GM12892 (cell line): ENCODE results near the gene PDE8B.

Experiments used
- DNase-seq: peaks from one replicate; pipeline ENCODE4 v3.0.0; 2011; ENCODE audit not compliant: insufficient read length
- FAIRE-seq: peaks from 2 replicates; lab custom pipeline; 2011; peaks lifted over from hg19 to GRCh38; lab: Jason Lieb, UNC
- POLR2A ChIP-seq: IDR thresholded peaks from 2 replicates; pipeline ENCODE4 v1.6.1; 2011; ENCODE audit warnings: low read depth, low read length, control low read depth
- POLR2AphosphoS5 ChIP-seq: IDR thresholded peaks from 2 replicates; pipeline ENCODE4 v1.6.1; 2011; ENCODE audit warnings: low read depth, low read length, control low read depth
- TAF1 ChIP-seq: IDR thresholded peaks from 2 replicates; pipeline ENCODE4 v1.6.1; 2011; ENCODE audit warnings: low read depth, mild to moderate bottlenecking, control low read depth, low read length, borderline replicate concordance

The PDE8B gene

DNA sequence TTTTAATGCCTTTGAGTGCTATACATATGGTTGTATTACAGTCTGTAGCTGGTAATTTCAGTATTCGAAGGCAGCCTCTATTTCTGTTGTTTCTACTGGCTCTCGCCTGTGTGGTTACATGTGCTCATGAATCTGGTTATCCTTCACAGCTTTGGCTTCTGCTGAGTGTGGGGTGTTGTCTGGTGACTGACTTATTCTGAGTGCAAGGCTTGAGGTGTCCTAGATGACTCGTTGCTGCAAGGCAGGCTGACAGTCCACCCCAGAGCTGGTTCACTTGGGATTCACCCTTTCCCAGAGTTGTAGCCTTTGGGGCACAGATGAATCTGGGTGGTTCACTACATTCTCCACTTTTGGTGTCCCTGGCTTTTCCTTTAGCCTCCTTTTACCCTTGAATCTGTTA lies 41.4 kb downstream of the PDE8B start:
- TF ChIP-seq POLR2AphosphoS5 (no peak), TAF1 (no peak), POLR2A (no peak)
- no peak for DNase-seq
- no peak for FAIRE-seq

DNA sequence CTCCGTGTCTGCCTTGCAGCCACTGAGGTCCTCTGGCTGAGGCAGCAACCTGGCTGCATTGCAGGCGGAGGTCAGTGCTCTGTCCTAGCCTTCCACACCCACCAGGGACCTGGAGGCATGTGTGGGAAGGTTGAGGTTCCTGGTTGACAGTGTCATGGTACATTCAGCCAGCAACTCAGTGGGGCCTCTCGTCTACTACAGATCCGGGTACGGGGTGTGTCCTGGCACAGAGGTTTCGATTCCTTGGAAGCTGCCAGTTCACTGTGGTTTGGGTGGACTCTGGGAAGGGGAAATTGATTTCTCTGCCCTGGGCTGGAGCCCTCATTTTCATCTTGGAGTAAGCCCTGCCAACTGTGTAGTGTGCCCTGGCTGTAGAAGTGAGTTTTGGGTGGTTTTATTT lies 45.1 kb downstream of the PDE8B start:
- DNase-seq, result no peak
- TF ChIP-seq POLR2AphosphoS5, result no peak
- no peak for TF ChIP-seq TAF1
- no peak for TF ChIP-seq POLR2A
- no peak for FAIRE-seq

DNA sequence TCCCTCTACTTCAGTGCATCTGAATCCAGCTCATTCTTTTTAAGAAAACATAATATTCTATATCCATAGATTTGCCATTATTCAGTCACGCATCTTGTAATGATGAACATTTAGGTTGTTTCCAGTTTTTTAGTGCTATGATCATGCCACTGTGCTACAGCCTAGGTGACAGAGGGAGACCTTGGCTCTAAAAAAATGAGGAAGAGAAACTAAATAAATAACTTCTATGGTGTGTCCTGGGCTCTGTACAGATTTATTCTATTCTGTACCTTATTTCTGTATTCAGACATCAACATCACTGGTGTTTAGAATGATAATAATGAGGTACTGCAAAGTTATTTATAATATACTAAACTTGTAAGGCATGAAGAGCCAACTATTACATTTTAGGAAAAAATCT lies 45.9 kb downstream of the PDE8B start:
- no peak for FAIRE-seq
- no peak for DNase-seq
- no peak for TF ChIP-seq TAF1
- no peak for TF ChIP-seq POLR2AphosphoS5
- no peak for TF ChIP-seq POLR2A

DNA sequence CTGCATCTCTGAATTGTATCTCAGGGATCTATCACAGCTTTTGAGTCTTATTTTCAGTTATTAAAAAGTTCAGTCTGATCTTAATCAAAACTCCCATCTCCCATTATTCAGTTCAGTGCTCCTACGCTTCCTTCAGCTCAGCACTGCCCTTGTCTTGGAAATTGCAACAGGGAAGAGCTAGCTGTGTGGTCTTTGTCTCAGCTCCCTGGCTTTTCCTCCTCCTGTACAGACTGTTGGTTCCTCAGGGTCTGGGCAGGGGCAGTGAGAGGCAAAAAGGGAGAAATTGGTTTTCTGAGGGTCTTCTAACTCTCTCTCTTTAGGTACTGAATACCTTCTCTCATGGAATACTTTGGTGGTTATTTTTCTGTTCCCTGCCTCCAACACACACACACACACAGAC lies 48.2 kb downstream of the PDE8B start:
- TF ChIP-seq TAF1 (no peak), POLR2AphosphoS5 (no peak), POLR2A (no peak)
- FAIRE-seq (no peak), DNase-seq (no peak)

DNA sequence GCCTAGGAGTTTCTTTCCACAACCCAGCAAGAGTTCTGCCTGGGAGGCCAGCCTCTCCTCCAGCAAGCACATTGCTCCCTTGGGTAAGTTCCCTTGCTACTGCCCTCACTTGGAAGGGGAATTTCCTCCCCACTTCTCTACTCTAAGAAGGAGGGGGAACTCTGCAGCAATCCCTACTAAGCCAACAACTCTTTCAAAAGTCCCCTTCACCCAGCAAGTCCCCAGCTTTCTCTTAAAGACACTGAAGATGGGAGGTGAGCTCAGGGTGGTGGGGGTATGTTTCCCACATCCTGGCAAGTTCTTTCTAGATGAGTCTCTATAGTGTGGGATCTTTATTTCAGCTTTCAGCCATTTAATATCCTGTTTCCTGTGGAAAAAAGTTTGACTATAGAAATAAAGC lies 49.0 kb downstream of the PDE8B start:
- no peak for TF ChIP-seq POLR2A
- peak; percentile 84 for FAIRE-seq
- DNase-seq, result no peak

DNA sequence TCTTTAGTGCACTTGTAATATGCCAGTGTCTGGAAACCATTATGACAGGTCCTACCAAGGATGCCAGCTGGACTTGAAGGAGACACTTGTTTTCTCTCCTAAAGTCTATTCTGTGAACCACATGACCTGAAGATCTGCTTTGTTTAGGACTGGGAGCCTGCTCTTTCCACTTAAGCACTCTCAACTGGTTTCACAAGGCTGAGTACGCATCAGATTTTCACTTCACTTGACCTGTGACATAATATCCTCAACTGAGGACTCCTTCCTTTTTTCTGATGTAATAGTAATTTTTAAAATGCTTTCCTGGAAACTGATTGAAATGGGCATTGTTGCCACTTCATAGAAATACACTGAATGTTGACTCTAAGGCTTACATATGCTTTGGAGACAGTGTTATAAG lies 52.2 kb downstream of the PDE8B start:
- DNase-seq, result no peak
- no peak for TF ChIP-seq POLR2A
- TF ChIP-seq POLR2AphosphoS5, result no peak

DNA sequence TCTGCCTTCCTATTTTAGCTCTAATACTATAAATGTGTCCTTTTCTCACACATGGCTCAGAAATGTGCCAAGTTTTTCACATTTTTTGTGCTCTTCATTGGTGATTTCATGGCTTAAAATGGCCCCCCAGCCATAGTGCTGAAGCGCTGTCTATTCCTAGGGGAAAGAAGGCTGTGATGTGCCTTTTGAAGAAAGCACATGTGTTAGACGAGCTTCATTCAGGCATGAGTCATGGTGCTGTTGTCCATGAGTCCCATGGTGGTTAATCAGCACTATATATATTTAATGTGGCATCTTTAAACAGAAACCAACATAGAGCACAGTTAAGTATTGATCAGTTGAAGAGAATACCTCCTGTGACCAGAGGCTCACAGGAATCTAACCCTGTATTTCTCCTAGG lies 55.8 kb downstream of the PDE8B start:
- FAIRE-seq (no peak), DNase-seq (no peak)
- no peak for TF ChIP-seq POLR2A
- TF ChIP-seq TAF1, result no peak
- no peak for TF ChIP-seq POLR2AphosphoS5

More for the DNA sequence above, 52.2 kb downstream of the PDE8B start:
- FAIRE-seq, result no peak

DNA sequence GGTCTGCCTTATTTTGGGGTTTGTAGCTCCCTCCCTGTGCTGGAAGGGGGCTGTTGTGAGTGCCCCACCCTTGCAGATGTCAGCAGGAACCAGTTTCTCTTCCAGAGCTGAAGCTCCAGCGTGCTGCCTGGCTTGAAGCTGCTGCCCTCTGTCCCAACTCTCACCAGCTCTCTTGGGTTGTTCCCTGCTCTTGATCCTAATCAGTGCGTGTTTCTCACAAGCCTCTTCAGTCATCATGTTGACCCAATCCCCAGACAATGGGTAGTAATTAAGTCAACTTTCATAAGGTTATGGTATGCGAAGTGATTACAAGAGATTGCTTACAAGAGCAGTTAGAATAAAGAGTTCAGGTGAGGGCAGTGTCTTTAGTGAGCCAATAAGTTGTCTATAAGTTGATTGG lies 57.0 kb downstream of the PDE8B start:
- no peak for TF ChIP-seq TAF1
- no peak for TF ChIP-seq POLR2A
- TF ChIP-seq POLR2AphosphoS5, result no peak
- FAIRE-seq (no peak), DNase-seq (no peak)

DNA sequence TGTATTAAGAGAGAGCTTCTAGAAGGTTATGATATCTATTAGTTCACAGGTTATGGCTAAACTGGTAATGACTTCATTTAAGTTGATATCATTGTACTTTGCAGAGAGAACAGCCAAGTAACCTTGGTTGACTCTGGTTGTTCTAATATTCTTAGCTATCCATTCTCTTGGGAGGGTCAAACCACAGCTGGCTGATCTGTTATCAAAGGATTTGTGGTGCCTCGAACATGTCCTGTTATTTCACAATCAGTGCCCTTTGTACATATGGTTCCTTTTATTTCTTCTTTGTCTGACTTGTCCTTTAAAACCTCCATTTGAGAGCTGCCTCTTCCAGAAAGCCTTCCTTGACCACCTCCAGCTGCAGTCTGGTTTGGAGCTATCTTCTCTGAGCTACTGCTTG lies 61.7 kb downstream of the PDE8B start:
- FAIRE-seq (no peak), DNase-seq (no peak)
- TF ChIP-seq POLR2AphosphoS5, result no peak
- no peak for TF ChIP-seq POLR2A
- no peak for TF ChIP-seq TAF1

DNA sequence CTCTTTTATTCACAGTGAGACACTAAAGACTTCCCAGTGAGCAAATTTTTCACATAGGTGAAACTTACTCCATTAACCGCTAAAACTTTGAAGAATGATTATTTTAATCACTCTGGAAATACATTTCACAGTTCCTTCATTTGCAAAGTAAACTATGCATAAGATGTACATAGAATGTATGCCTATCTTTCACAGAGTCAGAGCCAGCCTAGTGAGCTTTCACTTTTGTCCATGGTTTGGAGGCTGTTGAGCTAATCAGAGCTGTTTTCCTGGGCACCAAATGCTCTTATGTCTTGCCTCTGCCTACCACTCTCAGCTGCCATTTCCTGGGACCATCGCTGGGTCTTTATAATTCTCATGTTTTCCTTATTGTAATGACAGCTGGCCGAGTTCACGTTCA lies 67.3 kb downstream of the PDE8B start:
- no peak for DNase-seq
- TF ChIP-seq POLR2AphosphoS5 (no peak), POLR2A (no peak), TAF1 (no peak)
- no peak for FAIRE-seq

DNA sequence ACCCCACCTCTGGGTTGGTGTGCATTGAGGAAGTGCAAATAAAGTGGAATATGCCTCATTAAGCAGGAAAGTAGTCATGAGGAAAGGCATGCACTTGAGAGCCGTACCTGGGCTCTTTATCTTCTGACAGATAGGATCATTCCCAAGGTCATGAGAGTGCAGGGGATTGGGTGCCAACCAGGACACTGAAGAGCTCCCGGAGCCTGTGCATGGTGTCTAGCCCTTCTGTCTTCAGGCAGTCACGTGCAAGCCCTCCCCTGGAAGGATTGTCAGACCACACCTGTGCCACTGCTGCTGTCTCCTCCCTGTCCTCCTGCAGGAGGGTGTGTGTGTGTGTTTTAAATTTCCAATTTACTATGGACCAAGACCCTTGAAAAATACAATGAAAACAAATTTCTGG lies 69.6 kb downstream of the PDE8B start:
- TF ChIP-seq TAF1 (no peak), POLR2AphosphoS5 (no peak), POLR2A (no peak)
- DNase-seq, result no peak
- FAIRE-seq, result no peak

DNA sequence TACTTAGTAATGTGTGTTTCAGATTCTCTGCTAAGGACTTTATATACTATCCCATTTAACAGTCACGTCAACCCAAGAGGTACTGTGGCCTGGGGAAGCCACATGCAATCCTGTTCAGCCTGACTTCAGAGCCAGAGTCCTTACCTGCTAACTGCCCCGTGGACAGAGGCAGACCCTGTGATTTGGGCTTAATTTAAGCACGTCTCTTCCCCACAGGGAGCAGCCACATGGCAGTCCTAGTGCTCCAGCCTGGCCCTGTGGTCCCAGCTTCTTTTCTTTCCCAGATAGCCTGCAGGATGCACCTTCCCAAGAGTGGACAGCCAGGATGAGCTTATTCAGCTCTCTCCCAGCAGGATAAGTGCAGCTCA lies 71.5 kb downstream of the PDE8B start:
- no peak for TF ChIP-seq POLR2A
- FAIRE-seq, result no peak

DNA sequence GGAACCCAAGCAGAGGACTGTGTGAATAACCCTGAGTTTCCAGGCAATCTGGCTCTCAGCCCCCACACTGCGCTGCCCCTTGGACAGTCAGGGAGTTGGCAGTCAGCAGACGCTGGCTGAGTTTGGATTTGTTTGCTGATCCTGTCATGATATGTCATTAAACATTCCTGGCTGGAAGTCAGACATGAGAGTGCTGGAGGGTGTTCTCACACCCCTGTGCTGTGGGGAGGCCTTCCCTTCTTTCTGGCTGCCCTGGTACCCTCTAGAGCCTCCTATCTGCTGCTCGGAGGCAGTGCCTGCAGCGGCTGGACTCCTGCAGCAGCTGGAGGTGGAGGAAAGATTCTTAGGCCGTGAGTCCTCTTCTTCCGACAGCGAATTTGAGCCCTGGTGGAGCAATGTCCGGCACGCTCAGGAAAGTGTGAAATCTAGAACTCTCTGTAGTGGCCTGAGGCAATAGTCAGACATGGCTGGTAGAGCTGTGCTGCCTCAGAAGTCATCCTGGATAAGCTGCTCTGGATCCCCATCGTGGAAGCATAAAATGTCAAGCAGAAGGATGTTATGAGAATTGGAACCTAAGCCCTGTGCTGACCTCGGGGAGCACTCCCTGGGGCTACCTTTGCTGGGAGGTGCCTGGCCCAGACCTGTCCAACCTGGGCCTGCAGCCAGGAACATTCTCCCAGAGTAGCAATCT lies 72.0 kb downstream of the PDE8B start:
- no peak for FAIRE-seq
- no peak for DNase-seq

More for the DNA sequence above, 71.5 kb downstream of the PDE8B start:
- DNase-seq, result no peak

More for the DNA sequence above, 72.0 kb downstream of the PDE8B start:
- TF ChIP-seq TAF1 (no peak), POLR2A (no peak), POLR2AphosphoS5 (no peak)
